ENCODE data around the gene FAAP20. TPM values are rescaled to one million over a fixed set of nuclear protein-coding genes. Genes with fewer than 3 reads are reported as not detected.

Gene FAAP20
- total RNA-seq, 6 donors from 2014 or later = 26.7 to 88.0 (median 66.8) TPM

DNA sequence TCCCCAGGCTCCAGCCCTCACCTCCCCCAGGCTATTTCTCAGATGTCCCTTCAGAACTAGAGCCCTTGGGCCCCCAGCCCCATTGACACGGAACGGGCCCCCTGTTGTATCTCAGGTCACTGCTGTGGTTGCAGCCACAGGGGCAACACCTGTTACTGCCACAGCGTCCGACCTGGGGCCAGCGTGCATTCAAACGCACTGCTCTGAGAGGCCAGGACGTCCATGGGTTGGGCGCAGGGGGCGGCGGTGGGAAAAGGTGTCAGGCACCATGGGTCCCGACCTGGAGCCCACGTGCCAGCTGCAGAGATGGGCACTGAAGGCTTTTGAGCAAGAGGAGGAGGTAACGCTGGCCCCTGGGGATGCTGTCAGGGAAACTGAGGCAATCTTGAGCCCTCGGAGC, 13.3 kb downstream of the FAAP20 start:
- DNase-seq = peak in 1 of 2 donors; percentile 70
- Histone ChIP-seq H3K27ac (no peak overlapping the region), H3K36me3 (peaks cover 0 to 55% (median 22%) of the 10 kb centered on the region in 4 donors), H3K4me1 (no peaks in the 10 kb centered on the region), H3K27me3 (no peaks in the 10 kb centered on the region), H3K4me3 (no peak overlapping the region), H3K9me3 (no peaks in the 10 kb centered on the region)
- ATAC-seq (ENCODE audit: low FRiP score in 2 of 2) = no peak
- no peak for TF ChIP-seq POLR2AphosphoS5 (IDR thresholded peaks at IDR 0.05)
- 93 to 98% methylated on average over 6 to 14 of the region's 14 CpGs for WGBS, 2 donors

- DNase-seq = peak in 1 of 2 donors; percentile 83
- H3K36me3 ChIP-seq = peaks cover 0 to 55% (median 20%) of the 10 kb centered on the region in 4 donors
These were observed 14.0 kb downstream of the FAAP20 start for GRCh38 chr1:2180297-2181245.

DNA sequence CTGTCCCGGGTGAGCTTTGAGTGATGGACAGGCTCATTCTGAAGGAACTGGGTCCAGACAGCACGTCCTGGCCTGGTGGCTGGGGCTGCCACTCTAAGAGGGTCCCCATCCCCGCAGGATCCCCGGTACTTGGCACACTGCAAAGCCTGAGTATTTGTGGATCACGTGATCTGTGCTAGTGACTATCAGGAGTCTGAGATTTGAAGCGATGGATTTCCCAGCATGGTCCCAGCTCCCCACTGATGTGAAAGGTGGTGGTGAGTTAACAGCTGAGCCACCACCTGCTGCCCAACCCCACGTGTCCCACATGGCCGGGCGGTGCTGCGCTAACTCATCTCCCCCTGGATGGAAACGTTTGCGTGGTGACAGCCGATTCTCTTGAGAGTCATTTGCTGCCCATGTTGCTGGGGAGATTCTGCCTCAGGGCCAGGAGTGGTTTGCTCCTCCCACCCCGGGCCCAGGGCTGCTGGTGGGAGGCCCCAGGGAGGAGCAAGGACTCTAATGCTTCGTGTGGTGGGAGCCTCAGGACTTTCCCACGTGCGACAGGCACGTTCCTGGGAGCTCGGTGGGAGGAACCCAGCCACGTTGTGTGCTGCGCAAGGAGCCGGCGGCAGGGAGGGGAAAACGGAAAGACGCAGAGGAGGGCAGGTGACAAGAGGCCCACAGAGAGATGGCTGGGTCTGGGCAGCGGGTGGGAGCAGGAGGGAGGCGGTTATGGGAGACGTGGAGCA, 15.1 kb downstream of the FAAP20 start:
- ATAC-seq (ENCODE audit: low FRiP score in 2 of 2) (no peak), DNase-seq (peak in 1 of 2 donors; percentile 62)
- Histone ChIP-seq H3K9me3 (no peaks in the 10 kb centered on the region), H3K27ac (no peak overlapping the region), H3K4me3 (no peak overlapping the region), H3K27me3 (no peaks in the 10 kb centered on the region), H3K36me3 (peaks cover 0 to 51% (median 20%) of the 10 kb centered on the region in 4 donors), H3K4me1 (peaks cover 0 to 3% (median 1%) of the 10 kb centered on the region in 4 donors)
- 82 to 86% methylated on average over 22 to 28 of the region's 28 CpGs for WGBS, 2 donors
- no peak for TF ChIP-seq POLR2A (IDR thresholded peaks at IDR 0.05)
- TF ChIP-seq, protein P1, sequence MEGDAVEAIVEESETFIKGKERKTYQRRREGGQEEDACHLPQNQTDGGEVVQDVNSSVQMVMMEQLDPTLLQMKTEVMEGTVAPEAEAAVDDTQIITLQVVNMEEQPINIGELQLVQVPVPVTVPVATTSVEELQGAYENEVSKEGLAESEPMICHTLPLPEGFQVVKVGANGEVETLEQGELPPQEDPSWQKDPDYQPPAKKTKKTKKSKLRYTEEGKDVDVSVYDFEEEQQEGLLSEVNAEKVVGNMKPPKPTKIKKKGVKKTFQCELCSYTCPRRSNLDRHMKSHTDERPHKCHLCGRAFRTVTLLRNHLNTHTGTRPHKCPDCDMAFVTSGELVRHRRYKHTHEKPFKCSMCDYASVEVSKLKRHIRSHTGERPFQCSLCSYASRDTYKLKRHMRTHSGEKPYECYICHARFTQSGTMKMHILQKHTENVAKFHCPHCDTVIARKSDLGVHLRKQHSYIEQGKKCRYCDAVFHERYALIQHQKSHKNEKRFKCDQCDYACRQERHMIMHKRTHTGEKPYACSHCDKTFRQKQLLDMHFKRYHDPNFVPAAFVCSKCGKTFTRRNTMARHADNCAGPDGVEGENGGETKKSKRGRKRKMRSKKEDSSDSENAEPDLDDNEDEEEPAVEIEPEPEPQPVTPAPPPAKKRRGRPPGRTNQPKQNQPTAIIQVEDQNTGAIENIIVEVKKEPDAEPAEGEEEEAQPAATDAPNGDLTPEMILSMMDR (IDR thresholded peaks at IDR 0.05) = no peak
- no peak for TF ChIP-seq POLR2AphosphoS5 (IDR thresholded peaks at IDR 0.05)
- no peak for TF ChIP-seq EP300 (IDR thresholded peaks at IDR 0.05)

More at GRCh38 chr1:2180297-2181245, 14.0 kb downstream of the FAAP20 start:
- no peak for TF ChIP-seq POLR2A (IDR thresholded peaks at IDR 0.05)
- no peak for TF ChIP-seq POLR2AphosphoS5 (IDR thresholded peaks at IDR 0.05)
- Histone ChIP-seq H3K27me3 (no peaks in the 10 kb centered on the region), H3K27ac (no peak overlapping the region), H3K4me1 (no peaks in the 10 kb centered on the region), H3K4me3 (no peak overlapping the region), H3K9me3 (no peaks in the 10 kb centered on the region)
- no peak for ATAC-seq (ENCODE audit: low FRiP score in 2 of 2)
- WGBS, 2 donors = 88 to 91% methylated on average over 43 to 58 of the region's 58 CpGs

- H3K4me1 ChIP-seq = peaks cover 0 to 9% (median 6%) of the 10 kb centered on the region in 4 donors
- peaks cover 0 to 45% (median 19%) of the 10 kb centered on the region in 4 donors for H3K36me3 ChIP-seq
- no peak overlapping the region for H3K4me3 ChIP-seq
- TF ChIP-seq, protein P1 (IDR thresholded peaks at IDR 0.05) = no peak
- TF ChIP-seq POLR2A (IDR thresholded peaks at IDR 0.05) (no peak), POLR2AphosphoS5 (IDR thresholded peaks at IDR 0.05) (no peak), EP300 (IDR thresholded peaks at IDR 0.05) (no peak)
- ATAC-seq (ENCODE audit: low FRiP score in 2 of 2) (no peak), DNase-seq (peak in 1 of 2 donors; percentile 58)
- H3K27me3 ChIP-seq = no peaks in the 10 kb centered on the region
- H3K27ac ChIP-seq = no peak overlapping the region
- no peaks in the 10 kb centered on the region for H3K9me3 ChIP-seq
- 82 to 93% methylated on average over 5 to 16 of the region's 16 CpGs for WGBS, 2 donors
These were observed 15.7 kb downstream of the FAAP20 start for GRCh38 chr1:2178875-2179274.

- no peak overlapping the region for H3K27ac ChIP-seq
- no peaks in the 10 kb centered on the region for H3K27me3 ChIP-seq
- ATAC-seq (ENCODE audit: low FRiP score in 2 of 2) (no peak), DNase-seq (peak in 1 of 2 donors; percentile 51)
- H3K4me3 ChIP-seq = no peak overlapping the region
- H3K4me1 ChIP-seq = peaks cover 0 to 10% (median 6%) of the 10 kb centered on the region in 4 donors
- no peak for TF ChIP-seq POLR2AphosphoS5 (IDR thresholded peaks at IDR 0.05)
- TF ChIP-seq POLR2A (IDR thresholded peaks at IDR 0.05) = no peak
- TF ChIP-seq EP300 (IDR thresholded peaks at IDR 0.05) = no peak
- TF ChIP-seq, protein P1 (IDR thresholded peaks at IDR 0.05) = no peak
- 92% methylated on average over 18 of the region's 18 CpGs for WGBS, 2 donors
- H3K36me3 ChIP-seq = peaks cover 0 to 44% (median 19%) of the 10 kb centered on the region in 4 donors
- no peaks in the 10 kb centered on the region for H3K9me3 ChIP-seq
These were observed 16.5 kb downstream of the FAAP20 start for GRCh38 chr1:2177946-2178538.

All from upper lobe of left lung (tissue), 6 donors.